Coronary artery (tissue), 2 donors: ENCODE measurements around the gene DOCK9.

Experiments used
- DNase-seq: peaks from one replicate; pipeline ENCODE4 v3.0.0-alpha.2; 2017; ENCODE audit warnings: low spot score
- H3K27ac ChIP-seq, 2 donors: fragments of 200-600 bp; sonication (generic); one replicate each; pipeline ENCODE4 v1.5.1; 2016 to 2019
- H3K4me3 ChIP-seq: fragments of 200-600 bp; sonication (generic); 2 replicates; pipeline ENCODE4 v1.5.1; 2016; ENCODE audit warnings: mild to moderate bottlenecking, moderate library complexity
- TF ChIP-seq, protein P1 (sequence below): fragments of 200-600 bp; sonication (generic); IDR thresholded peaks from one replicate; pipeline ENCODE4 v1.5.1; 2019; ENCODE audit warnings: antibody characterized with exemption

The DOCK9 gene

DNA sequence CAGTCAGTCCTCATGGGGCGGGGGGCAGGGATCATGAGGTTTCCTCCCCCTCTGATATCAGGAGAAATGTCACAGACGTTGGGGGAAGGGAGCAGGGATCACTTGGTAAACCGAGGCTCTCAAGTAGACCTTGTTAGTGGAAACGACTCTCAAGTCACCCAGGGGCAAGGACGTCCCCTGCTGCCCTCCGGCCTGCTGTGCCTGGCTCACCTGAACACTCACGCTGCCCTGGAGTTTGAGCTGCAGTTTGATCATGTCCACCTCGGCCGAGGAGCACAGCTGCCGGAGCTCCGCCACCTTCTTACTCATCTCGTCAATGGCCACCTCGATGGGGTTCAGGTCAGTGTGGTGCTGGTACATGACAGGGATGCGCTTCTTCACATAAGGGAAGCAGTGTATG, 177.8 kb downstream of the DOCK9 start:
- TF ChIP-seq, protein P1, sequence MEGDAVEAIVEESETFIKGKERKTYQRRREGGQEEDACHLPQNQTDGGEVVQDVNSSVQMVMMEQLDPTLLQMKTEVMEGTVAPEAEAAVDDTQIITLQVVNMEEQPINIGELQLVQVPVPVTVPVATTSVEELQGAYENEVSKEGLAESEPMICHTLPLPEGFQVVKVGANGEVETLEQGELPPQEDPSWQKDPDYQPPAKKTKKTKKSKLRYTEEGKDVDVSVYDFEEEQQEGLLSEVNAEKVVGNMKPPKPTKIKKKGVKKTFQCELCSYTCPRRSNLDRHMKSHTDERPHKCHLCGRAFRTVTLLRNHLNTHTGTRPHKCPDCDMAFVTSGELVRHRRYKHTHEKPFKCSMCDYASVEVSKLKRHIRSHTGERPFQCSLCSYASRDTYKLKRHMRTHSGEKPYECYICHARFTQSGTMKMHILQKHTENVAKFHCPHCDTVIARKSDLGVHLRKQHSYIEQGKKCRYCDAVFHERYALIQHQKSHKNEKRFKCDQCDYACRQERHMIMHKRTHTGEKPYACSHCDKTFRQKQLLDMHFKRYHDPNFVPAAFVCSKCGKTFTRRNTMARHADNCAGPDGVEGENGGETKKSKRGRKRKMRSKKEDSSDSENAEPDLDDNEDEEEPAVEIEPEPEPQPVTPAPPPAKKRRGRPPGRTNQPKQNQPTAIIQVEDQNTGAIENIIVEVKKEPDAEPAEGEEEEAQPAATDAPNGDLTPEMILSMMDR: no peak
- no peak for DNase-seq
- no peak overlapping the region for H3K4me3 ChIP-seq
- no peak overlapping the region for H3K27ac ChIP-seq

DNA sequence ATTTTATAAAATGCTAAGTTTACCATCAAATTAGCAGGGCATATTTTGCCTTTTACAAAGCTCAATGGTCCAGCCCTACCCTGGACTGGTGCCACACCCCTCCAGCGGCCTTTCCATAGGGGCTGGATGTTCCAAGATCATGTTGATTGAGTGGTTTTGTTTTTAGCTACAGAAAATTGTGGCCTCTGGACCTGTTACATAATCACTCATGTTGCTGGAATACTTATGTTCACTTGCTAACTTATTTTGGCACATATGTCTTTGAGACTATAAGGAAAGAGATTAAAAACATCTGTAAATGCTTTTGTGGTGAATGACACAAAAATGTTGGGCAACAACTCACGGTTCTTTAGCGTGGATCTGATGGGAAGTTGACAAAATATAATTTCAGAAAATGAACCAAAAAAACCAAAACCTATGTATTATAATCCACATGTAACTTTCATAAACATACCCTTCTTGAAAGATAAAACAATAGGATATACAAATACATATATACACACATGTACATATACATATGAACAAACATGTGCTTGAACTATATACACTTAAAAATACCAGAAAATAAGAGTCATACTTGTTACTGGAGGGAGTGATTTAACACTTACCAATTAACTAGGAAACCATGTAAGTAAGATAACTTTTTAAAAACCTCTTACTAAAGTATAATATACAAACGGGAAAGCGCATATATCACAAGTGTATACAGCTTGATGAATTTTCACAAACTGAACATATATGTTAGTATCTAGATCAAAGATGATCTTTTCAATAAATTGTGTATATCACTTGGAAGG, 178.8 kb downstream of the DOCK9 start:
- DNase-seq: no peak
- H3K4me3 ChIP-seq: no peak overlapping the region
- TF ChIP-seq, protein P1: no peak

DNA sequence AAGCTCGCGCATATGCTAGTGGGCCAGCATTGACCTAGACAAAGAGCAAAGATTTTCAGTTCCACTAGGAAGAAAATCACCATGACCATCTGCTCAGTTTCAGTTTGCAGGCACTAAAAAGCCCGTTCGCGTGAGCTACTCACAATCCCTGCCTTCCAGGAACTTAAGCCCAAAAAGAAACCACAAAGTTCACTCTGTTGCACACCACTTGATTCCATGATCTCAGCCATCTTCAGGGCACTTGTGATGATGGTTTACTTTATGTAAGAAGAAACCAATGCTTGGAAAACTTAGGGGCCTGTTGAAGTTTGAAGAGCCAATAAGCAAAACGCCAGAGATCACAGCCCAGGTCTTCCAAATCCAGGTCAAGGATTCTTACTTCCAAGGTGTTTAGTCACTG, 180.4 kb downstream of the DOCK9 start:
- no peak overlapping the region for H3K4me3 ChIP-seq
- DNase-seq: no peak
- no peak overlapping the region for H3K27ac ChIP-seq
- TF ChIP-seq, protein P1: no peak

More for the DNA sequence above, 178.8 kb downstream of the DOCK9 start:
- no peak overlapping the region for H3K27ac ChIP-seq

DNA sequence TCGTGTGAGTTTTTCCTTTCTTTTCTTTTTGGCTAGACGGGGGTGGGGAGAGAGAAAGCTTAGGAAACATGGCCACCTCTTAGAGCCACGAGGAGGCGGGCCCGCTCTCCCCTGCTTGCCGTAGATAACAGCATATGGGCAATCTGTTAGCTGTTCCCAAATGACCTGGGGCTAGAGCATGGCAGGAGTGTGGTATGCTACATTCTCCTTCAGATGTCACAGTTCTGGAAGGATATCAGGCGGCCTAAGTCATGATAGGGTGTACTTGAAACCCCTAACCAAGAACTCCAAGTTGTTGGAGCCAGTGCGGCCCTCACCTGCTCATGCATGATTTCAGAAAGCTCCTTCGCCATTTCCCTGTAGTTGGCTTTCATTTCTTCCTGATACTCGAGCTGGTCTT, 181.1 kb downstream of the DOCK9 start:
- no peak overlapping the region for H3K27ac ChIP-seq
- no peak for DNase-seq
- TF ChIP-seq, protein P1: no peak
- H3K4me3 ChIP-seq: no peak overlapping the region

DNA sequence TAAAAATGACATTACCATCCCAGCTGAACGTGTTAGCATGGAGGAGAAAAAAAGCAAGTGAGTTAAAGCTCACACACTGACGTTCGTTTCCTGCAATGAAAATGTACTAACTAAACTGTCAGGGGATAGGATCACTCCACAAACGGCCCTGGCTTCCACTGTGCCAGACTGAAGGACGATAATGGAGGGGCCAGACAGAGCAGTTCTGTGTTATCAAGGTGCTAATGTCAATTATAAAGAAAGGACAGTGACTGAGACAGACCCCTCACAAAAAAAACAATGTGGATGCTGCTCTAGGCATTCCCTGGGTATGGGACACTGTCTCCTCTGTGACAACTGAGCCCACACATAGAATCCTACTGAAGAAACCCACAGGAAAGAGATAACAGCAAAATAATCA, 181.7 kb downstream of the DOCK9 start:
- TF ChIP-seq, protein P1: no peak
- Histone ChIP-seq H3K4me3 (no peak overlapping the region), H3K27ac (no peak overlapping the region)
- no peak for DNase-seq

DNA sequence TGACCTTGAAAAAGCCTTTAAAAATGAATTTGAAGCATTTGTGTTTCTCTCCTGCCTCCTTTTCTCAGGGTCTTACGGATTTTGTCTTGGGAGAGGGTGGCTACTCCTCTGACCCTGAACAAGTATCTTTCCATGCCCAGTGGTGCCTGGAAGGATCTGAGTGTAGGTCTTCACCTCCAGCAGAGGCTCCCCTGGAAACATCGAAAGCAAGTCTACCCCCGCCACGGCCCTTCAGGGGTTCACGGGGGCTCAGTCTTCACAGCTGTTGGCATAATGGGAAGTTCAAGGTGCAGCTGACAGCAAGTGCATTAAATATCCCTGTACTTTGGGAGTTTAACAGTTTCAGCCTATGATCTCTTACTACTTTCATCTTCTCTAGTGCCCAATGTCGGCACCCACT, 182.6 kb downstream of the DOCK9 start:
- TF ChIP-seq, protein P1: no peak
- no peak for DNase-seq
- H3K27ac ChIP-seq: no peak overlapping the region
- no peak overlapping the region for H3K4me3 ChIP-seq

DNA sequence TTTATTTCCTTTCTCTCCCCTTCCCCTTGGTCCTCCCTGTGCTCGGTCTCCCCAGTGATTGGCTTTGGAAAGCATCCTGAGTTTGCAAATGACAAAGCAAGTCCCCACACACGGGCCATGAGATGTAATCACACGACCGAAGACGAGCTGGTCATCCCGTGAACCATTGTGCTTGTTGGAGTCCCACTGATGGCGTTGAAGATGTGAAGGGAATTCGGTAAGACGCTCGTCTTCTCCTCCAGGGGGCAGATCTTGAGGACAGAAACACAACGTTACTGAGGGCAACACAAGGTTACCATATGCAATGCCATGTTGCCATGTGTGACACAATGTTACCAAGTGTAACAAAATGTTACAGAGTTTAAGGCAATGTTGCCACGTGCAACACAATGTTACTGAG, 183.4 kb downstream of the DOCK9 start:
- DNase-seq: no peak
- H3K4me3 ChIP-seq: no peak overlapping the region
- H3K27ac ChIP-seq: no peak overlapping the region
- TF ChIP-seq, protein P1: no peak
